Lower leg skin (tissue), 3 donors: Measurements from ENCODE around the gene DCANP1.

Source experiments
- POLR2A ChIP-seq, 2 donors: fragments of 450-650 bp; IDR thresholded peaks; one replicate each; pipeline ENCODE4 v1.6.1; 2016 to 2017; ENCODE audit warnings: antibody characterized with exemption in 2 of 2, mild to moderate bottlenecking in 1 of 2, moderate library complexity in 1 of 2
- TF ChIP-seq, protein P1 (sequence below), 3 donors: fragments of 450-650 bp; IDR thresholded peaks; one replicate each; pipeline ENCODE4 v1.5.1; 2016; ENCODE audit warnings: antibody characterized with exemption in 3 of 3, mild to moderate bottlenecking in 3 of 3, moderate library complexity in 2 of 3

- TF ChIP-seq, protein P1, sequence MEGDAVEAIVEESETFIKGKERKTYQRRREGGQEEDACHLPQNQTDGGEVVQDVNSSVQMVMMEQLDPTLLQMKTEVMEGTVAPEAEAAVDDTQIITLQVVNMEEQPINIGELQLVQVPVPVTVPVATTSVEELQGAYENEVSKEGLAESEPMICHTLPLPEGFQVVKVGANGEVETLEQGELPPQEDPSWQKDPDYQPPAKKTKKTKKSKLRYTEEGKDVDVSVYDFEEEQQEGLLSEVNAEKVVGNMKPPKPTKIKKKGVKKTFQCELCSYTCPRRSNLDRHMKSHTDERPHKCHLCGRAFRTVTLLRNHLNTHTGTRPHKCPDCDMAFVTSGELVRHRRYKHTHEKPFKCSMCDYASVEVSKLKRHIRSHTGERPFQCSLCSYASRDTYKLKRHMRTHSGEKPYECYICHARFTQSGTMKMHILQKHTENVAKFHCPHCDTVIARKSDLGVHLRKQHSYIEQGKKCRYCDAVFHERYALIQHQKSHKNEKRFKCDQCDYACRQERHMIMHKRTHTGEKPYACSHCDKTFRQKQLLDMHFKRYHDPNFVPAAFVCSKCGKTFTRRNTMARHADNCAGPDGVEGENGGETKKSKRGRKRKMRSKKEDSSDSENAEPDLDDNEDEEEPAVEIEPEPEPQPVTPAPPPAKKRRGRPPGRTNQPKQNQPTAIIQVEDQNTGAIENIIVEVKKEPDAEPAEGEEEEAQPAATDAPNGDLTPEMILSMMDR (IDR thresholded peaks at IDR 0.05) = no peak
- no peak for TF ChIP-seq POLR2A (IDR thresholded peaks at IDR 0.05)
Measured at GRCh38 chr5:135435467-135436330, 11.4 kb downstream of the DCANP1 start.
